Activated naive CD4-positive, alpha-beta T cell treated with anti-CD3 and anti-CD28 coated beads, Interleukin-2, amount 50 U/mL, for 72 hours (primary cell): ENCODE results near the gene ZNF77. TPM values are rescaled to one million over a fixed set of nuclear protein-coding genes. Genes with fewer than 3 reads are reported as not detected.
A peak's percentile ranks its signal among the peaks of the same experiment; 100 is the strongest.
"Not testable (repeated sequence)": the region's sequence is repeated elsewhere in the genome, so short reads cannot be mapped to it uniquely, and the experiment has no call there.

ENCODE experiments used
- ATAC-seq, 2 donors: fragments of 150-1000 bp; cut with Tn5 transposase; 2 replicates each; pipeline ENCODE4 v1.10.0; 2021; ENCODE audit warnings: mild to moderate bottlenecking in 2 of 2, moderate library complexity in 2 of 2
- DNase-seq, 2 donors: peaks; one replicate each; pipeline ENCODE4 v3.0.0; 2021 to 2022; ENCODE audit warnings: low spot score in 2 of 2
- H3K27ac Mint-ChIP-seq, 2 donors: one replicate each; pipeline ENCODE4 v1.8.0; 2022; ENCODE audit warnings: mild to moderate bottlenecking in 2 of 2, mixed read lengths in 2 of 2
- H3K36me3 Mint-ChIP-seq, 2 donors: one replicate each; pipeline ENCODE4 v1.8.0; 2022; ENCODE audit warnings: mixed read lengths in 2 of 2
- H3K9me3 Mint-ChIP-seq, 2 donors: one replicate each; pipeline ENCODE4 v1.8.0; 2022; ENCODE audit warnings: mixed read lengths in 2 of 2
- total RNA-seq, 2 donors: library from RNA; stranded (reverse); gene quantifications; one replicate each; pipeline ENCODE4 v1.2.3, GENCODE V29; 2022

The ZNF77 gene
- total RNA-seq, 2 donors from 2014 or later: 3.7 to 11.2 TPM

GRCh38 chr19:2900296-2901252 lies 44.2 kb downstream of the ZNF77 start, which contains the start of gene ZNF57:
Gene ZNF57, plus strand, starts transcription at chr19:2900928. Its CDS starts 118 bp downstream, at chr19:2901046.
- peak; percentile 98 for ATAC-seq
- DNase-seq: peak; percentile 97
- Mint-ChIP-seq H3K27ac (peak within 1 kb of the TSS; percentile 91 to 95), H3K36me3 (peaks cover 0 to 18% of the 10 kb centered on the region in 2 donors), H3K9me3 (peaks cover 3 to 10% of the 10 kb centered on the region in 2 donors)

- H3K27ac Mint-ChIP-seq: no peak overlapping the region
- ATAC-seq (no peak), DNase-seq (no peak)
- H3K9me3 Mint-ChIP-seq: peaks cover 3 to 10% of the 10 kb centered on the region in 2 donors
- H3K36me3 Mint-ChIP-seq: peaks cover 0 to 22% of the 10 kb centered on the region in 2 donors
Observed at GRCh38 chr19:2896694-2897093, 48.1 kb downstream of the ZNF77 start.

- ATAC-seq, H3K27ac Mint-ChIP-seq, H3K9me3 Mint-ChIP-seq, H3K36me3 Mint-ChIP-seq, DNase-seq: not testable (repeated sequence)
Observed at GRCh38 chr19:2890531-2890930, 54.2 kb downstream of the ZNF77 start.

- H3K27ac Mint-ChIP-seq: no peak overlapping the region
- DNase-seq: peak; percentile 31 to 66
Observed at GRCh38 chr19:2888731-2889224, 56.0 kb downstream of the ZNF77 start.

GRCh38 chr19:2887391-2887914 lies 57.3 kb downstream of the ZNF77 start:
- peak overlapping the region in 1 of 2 donors; percentile 25 for H3K27ac Mint-ChIP-seq
- no peaks in the 10 kb centered on the region for H3K36me3 Mint-ChIP-seq
- DNase-seq (no peak), ATAC-seq (peak; percentile 37 to 49)
- H3K9me3 Mint-ChIP-seq: no peaks in the 10 kb centered on the region

More at GRCh38 chr19:2888731-2889224, 56.0 kb downstream of the ZNF77 start:
- peak; percentile 68 to 73 for ATAC-seq
- Mint-ChIP-seq H3K9me3 (no peaks in the 10 kb centered on the region), H3K36me3 (no peaks in the 10 kb centered on the region)

GRCh38 chr19:2885736-2886135 lies 59.0 kb downstream of the ZNF77 start:
- Mint-ChIP-seq H3K9me3 (no peaks in the 10 kb centered on the region), H3K36me3 (no peaks in the 10 kb centered on the region), H3K27ac (no peak overlapping the region)
- no peak for DNase-seq
- ATAC-seq: no peak

- no peak for DNase-seq
- no peak for ATAC-seq
- no peaks in the 10 kb centered on the region for H3K36me3 Mint-ChIP-seq
- H3K27ac Mint-ChIP-seq: no peak overlapping the region
- peaks cover 0 to 5% of the 10 kb centered on the region in 2 donors for H3K9me3 Mint-ChIP-seq
Observed at GRCh38 chr19:2883686-2884439, 60.9 kb downstream of the ZNF77 start.

Other genes starting within 250 kb of the ZNF77 start
- gene GNG7, start 242.3 kb downstream of the ZNF77 start, total RNA-seq: under 1 TPM; 0.30 to 0.84 TPM
- gene DIRAS1, start 223.6 kb downstream of the ZNF77 start, total RNA-seq: under 1 TPM; 0.11 to 0.72 TPM
- gene SLC39A3, start 205.0 kb downstream of the ZNF77 start, total RNA-seq: 10 to 100 TPM; 24.8 to 27.3 TPM
- 10 to 100 TPM; 48.7 to 54.4 TPM for gene SGTA, start 161.7 kb downstream of the ZNF77 start, total RNA-seq
- 100 to 1,000 TPM in 1 of 2 donors, 10 to 100 TPM in 1; 40.5 to 145 TPM for gene THOP1, start 159.5 kb downstream of the ZNF77 start, total RNA-seq
- gene ZNF554, start 125.1 kb downstream of the ZNF77 start, total RNA-seq: 1 to 10 TPM in 1 of 2 donors, under 1 TPM in 1; 0.77 to 1.8 TPM
- 1 to 10 TPM; 1.3 to 2.8 TPM for gene ZNF555, start 103.5 kb downstream of the ZNF77 start, total RNA-seq
- under 1 TPM in 1 of 2 donors, not detected in 1; 0.30 TPM for gene ZNF556, start 77.6 kb downstream of the ZNF77 start, total RNA-seq
- gene ZNF57, start 44.0 kb downstream of the ZNF77 start, total RNA-seq: 1 to 10 TPM; 3.9 to 5.2 TPM
- 1 to 10 TPM; 3.3 to 8.2 TPM for gene TLE6, start 32.6 kb upstream of the ZNF77 start, total RNA-seq
- gene TLE2, start 84.3 kb upstream of the ZNF77 start, total RNA-seq: 1 to 10 TPM; 4.5 to 5.0 TPM
- 100 to 1,000 TPM; 335 to 405 TPM for gene TLE5, start 117.5 kb upstream of the ZNF77 start, total RNA-seq
- 10 to 100 TPM in 1 of 2 donors, 1 to 10 TPM in 1; 3.1 to 11.4 TPM for gene GNA11, start 149.4 kb upstream of the ZNF77 start, total RNA-seq
- 100 to 1,000 TPM in 1 of 2 donors, 1 to 10 TPM in 1; 3.0 to 105 TPM for gene GNA15, start 191.1 kb upstream of the ZNF77 start, total RNA-seq
- 10 to 100 TPM; 18.6 to 62.1 TPM for gene S1PR4, start 233.8 kb upstream of the ZNF77 start, total RNA-seq
- 10 to 100 TPM; 41.7 to 63.3 TPM for gene NCLN, start 241.0 kb upstream of the ZNF77 start, total RNA-seq